Measurements from ENCODE around the gene PLAAT4. TPM values are rescaled to one million over a fixed set of nuclear protein-coding genes. Genes with fewer than 3 reads are reported as not detected.

Gene PLAAT4
- total and polyA plus RNA-seq, 10 of the 15 experiments (the other 5 are each of a cell fraction or from before 2014, with no cell fraction given), result 6.0 to 34.3 (median 12.4) TPM

DNA sequence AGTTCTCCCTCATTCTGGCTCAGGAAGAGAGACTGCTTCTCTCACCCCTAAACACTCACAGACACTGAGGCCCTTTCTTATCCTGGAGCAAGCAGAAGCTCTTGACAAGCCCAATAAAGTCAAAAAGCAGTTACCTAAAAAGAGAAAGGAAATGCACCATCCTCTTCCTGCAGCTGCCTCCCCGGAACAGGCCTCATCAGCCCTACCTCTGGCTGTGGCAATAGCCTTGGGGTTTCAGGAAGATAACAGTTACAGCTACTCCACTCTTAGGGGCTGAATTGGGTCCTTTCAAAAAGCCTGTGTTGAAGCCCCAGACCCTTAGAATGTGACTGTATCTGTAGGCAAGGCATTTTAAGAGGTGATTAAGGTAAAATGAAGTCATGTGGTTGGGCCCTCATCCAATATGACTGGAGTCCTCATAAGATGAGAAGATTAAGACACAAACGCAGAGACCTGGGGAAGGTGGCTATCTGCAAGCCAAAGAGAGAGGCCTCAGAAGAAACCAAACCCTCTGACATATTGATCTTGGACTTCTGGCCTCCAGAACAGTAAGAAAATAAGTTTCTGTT, 34.3 kb upstream of the PLAAT4 start:
- Histone ChIP-seq H4K20me1 (ENCODE audit: control insufficient read depth, insufficient read depth) (no peaks in the 10 kb centered on the region), H3K9ac (ENCODE audit: control insufficient read depth, insufficient read depth, low read length) (no peak overlapping the region), H3K4me3 (no peak overlapping the region), H2AFZ (ENCODE audit: control insufficient read depth, low read depth, low read length) (no peak overlapping the region), H3K79me2 (ENCODE audit: control insufficient read depth, insufficient read depth, low read length) (no peaks in the 10 kb centered on the region), H3K4me1 (ENCODE audit: control insufficient read depth, insufficient read depth, low read length) (peaks cover 5% of the 10 kb centered on the region; the same call in 1 of the 2 replicates), H3K4me2 (ENCODE audit: control insufficient read depth, insufficient read depth) (no peak overlapping the region), H3K27ac (ENCODE audit: control insufficient read depth, insufficient read depth) (no peak overlapping the region), H3K36me3 (ENCODE audit: control insufficient read depth in 2 of 2, insufficient read depth in 2 of 2, low read length in 1 of 2) (no peaks in the 10 kb centered on the region), H3K9me3 (replicated peaks; ENCODE audit: control insufficient read depth, insufficient read depth, low read length) (peaks cover 3% of the 10 kb centered on the region; the same call in 2 of the 3 replicates), H3K27me3 (replicated peaks in 1 of 2; ENCODE audit: control insufficient read depth in 2 of 2, insufficient read depth in 2 of 2, low read length in 1 of 2) (no peaks in the 10 kb centered on the region)
- WGBS (ENCODE audit: insufficient coverage, insufficient replicate concordance, low lambda C conversion rate, missing lambda C conversion rate), result 47% methylated on average over 2 of the region's 2 CpGs
- POLR2A ChIA-PET, result no interaction called here
- no peak for FAIRE-seq
- TF ChIP-seq YY1 (IDR thresholded peaks at IDR 0.05; ENCODE audit: low read depth, low read length) (no peak), ZNF217 (IDR thresholded peaks at IDR 0.05) (no peak), EED (IDR thresholded peaks at IDR 0.05; ENCODE audit: low read depth) (no peak), RELA (IDR thresholded peaks at IDR 0.05; ENCODE audit: borderline replicate concordance, partially characterized antibody) (no peak), WRNIP1 (IDR thresholded peaks at IDR 0.05; ENCODE audit: borderline replicate concordance, low read depth, low read length) (no peak), RB1 (IDR thresholded peaks at IDR 0.05; ENCODE audit: borderline replicate concordance) (no peak), IRF4 (IDR thresholded peaks at IDR 0.05; ENCODE audit: low read depth, low read length) (no peak), ZZZ3 (IDR thresholded peaks at IDR 0.05; ENCODE audit: control insufficient read depth, insufficient read length, low read depth) (no peak), IKZF2 (IDR thresholded peaks at IDR 0.05) (no peak), ZNF622 (IDR thresholded peaks at IDR 0.05) (no peak), CBFB (IDR thresholded peaks at IDR 0.05; ENCODE audit: low read depth) (no peak), SUPT20H (IDR thresholded peaks at IDR 0.05; ENCODE audit: borderline replicate concordance, control insufficient read depth, low read depth, low read length) (no peak)
- TF ChIP-seq, protein P1, sequence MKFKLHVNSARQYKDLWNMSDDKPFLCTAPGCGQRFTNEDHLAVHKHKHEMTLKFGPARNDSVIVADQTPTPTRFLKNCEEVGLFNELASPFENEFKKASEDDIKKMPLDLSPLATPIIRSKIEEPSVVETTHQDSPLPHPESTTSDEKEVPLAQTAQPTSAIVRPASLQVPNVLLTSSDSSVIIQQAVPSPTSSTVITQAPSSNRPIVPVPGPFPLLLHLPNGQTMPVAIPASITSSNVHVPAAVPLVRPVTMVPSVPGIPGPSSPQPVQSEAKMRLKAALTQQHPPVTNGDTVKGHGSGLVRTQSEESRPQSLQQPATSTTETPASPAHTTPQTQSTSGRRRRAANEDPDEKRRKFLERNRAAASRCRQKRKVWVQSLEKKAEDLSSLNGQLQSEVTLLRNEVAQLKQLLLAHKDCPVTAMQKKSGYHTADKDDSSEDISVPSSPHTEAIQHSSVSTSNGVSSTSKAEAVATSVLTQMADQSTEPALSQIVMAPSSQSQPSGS (IDR thresholded peaks at IDR 0.05; ENCODE audit: low read length), result no peak
- TF ChIP-seq, protein P2, sequence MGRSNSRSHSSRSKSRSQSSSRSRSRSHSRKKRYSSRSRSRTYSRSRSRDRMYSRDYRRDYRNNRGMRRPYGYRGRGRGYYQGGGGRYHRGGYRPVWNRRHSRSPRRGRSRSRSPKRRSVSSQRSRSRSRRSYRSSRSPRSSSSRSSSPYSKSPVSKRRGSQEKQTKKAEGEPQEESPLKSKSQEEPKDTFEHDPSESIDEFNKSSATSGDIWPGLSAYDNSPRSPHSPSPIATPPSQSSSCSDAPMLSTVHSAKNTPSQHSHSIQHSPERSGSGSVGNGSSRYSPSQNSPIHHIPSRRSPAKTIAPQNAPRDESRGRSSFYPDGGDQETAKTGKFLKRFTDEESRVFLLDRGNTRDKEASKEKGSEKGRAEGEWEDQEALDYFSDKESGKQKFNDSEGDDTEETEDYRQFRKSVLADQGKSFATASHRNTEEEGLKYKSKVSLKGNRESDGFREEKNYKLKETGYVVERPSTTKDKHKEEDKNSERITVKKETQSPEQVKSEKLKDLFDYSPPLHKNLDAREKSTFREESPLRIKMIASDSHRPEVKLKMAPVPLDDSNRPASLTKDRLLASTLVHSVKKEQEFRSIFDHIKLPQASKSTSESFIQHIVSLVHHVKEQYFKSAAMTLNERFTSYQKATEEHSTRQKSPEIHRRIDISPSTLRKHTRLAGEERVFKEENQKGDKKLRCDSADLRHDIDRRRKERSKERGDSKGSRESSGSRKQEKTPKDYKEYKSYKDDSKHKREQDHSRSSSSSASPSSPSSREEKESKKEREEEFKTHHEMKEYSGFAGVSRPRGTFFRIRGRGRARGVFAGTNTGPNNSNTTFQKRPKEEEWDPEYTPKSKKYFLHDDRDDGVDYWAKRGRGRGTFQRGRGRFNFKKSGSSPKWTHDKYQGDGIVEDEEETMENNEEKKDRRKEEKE (IDR thresholded peaks at IDR 0.05), result no peak
- TF ChIP-seq, protein P3, sequence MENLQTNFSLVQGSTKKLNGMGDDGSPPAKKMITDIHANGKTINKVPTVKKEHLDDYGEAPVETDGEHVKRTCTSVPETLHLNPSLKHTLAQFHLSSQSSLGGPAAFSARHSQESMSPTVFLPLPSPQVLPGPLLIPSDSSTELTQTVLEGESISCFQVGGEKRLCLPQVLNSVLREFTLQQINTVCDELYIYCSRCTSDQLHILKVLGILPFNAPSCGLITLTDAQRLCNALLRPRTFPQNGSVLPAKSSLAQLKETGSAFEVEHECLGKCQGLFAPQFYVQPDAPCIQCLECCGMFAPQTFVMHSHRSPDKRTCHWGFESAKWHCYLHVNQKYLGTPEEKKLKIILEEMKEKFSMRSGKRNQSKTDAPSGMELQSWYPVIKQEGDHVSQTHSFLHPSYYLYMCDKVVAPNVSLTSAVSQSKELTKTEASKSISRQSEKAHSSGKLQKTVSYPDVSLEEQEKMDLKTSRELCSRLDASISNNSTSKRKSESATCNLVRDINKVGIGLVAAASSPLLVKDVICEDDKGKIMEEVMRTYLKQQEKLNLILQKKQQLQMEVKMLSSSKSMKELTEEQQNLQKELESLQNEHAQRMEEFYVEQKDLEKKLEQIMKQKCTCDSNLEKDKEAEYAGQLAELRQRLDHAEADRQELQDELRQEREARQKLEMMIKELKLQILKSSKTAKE (IDR thresholded peaks at IDR 0.05; ENCODE audit: low read depth, poor library complexity, severe bottlenecking), result no peak
- in situ Hi-C loops (cut with MboI), result no loop called here
- ATAC-seq, result no peak
- intact Hi-C loops (cut with micrococcal nuclease; ENCODE audit: unreplicated experiment), result no loop called here
- RAD21 ChIA-PET (ENCODE audit: unreplicated experiment), result no interaction called here
- BruUV-seq (replicated peaks), result no TSS peak
- CTCF ChIA-PET, result no interaction called here
- SMC1A ChIA-PET (ENCODE audit: uncharacterized antibody, unreplicated experiment), result no interaction called here
- no peak for DNase-seq (ENCODE audit: low read depth, low spot score)
